NCI-H187 (cell line): ENCODE measurements around the gene CCDC33.

Experiments
- DNase-seq, 2 experiments: peaks; one replicate each; lab custom pipeline; 2025; lab: John Stamatoyannopoulos, UW

The CCDC33 gene

DNA sequence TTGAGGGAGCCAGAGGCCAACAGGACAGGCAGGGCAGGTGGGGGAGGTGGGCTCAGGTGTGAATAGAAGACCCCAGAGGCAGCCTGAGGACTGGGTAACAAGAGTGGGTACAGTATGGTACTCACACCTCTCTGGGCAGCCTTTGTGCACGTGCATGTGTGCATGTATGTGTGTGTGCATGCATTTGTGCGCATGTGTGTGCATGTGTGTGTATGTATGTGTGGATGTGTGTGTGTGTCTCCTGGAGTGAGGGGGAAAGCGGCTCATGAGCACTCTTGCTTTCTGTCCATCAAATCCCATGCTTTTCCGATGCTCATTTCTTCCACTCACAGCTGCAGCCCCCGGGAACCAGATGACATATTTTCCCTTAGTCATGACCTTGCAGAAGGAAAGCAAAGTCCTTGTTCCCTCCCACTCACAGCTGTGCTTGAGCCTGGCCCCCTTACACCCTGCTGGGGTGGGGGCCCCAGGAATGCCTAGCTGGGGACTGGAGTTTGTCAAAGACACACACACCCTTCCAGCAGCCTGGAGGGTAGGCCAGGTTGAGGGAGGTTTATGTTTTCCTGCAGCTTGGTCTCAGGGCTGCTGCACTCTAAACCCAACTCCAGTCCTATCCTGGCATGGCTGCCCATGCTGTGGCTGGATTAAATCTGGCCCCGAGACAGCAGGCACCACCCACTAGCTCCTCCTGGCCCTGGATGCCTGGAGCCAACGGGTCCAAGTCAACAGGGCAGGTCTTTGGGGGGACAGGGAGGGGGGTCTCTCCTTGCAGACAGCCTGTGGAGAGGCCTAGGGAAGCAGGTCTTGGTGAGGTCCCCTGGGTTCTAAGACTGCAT is 22.5 kb downstream of the CCDC33 start:
- no peak for DNase-seq

DNA sequence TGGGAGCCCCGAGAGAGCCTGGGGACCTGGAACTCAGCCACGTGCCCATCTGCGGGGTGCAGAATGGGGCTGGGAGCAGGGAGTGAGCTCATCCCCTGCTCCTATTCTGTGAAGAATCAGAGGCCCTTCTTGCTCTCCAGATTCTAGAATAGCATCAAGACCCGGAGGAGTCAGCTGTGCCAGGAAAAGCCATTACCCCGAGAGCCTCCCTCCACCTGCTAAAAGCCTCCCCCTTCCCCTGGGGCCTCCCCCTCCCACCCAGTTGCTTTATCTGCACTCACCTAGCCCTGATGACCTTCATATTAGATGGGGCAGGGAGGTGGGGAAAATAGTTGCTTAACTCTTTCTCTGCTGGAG is 23.1 kb downstream of the CCDC33 start:
- peak; percentile 30 to 70 for DNase-seq

DNA sequence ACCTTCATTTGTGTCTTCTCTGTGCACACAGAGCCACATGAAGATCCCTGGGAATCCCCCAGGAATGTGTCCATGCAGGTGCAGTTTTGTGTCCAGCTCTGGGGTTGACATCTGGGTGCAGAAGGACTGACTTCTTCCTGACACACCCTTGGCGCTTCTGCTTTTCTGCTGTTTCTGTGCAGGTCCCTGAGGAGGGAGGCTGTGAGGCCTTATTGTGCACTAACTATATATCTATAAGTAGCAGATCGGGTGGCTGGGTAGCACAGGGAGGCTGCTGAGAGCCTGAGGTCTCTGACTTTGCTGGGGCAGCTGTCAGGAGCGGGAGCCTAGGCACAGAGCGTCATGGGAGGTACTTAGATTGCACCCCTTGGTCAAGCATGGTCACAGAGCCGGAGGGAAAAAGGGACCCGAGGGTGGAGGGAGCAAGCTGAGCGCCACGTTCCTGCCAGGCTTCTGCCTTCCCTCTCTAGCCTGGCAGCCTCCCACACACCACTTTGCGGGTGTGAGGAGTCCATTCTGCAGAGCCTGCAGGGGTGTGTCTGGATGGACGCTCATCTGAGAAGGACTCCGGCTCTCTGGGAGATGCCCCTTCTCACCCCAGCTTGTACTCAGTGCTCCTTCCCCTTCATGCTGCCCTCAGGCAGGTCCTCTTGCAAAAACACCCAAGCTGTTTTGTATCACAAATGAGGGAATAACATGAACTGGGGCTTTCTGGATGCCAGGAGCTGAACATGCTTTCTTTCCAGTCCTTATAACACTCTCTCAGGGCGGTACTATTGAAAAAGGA is 23.9 kb downstream of the CCDC33 start:
- DNase-seq: no peak

DNA sequence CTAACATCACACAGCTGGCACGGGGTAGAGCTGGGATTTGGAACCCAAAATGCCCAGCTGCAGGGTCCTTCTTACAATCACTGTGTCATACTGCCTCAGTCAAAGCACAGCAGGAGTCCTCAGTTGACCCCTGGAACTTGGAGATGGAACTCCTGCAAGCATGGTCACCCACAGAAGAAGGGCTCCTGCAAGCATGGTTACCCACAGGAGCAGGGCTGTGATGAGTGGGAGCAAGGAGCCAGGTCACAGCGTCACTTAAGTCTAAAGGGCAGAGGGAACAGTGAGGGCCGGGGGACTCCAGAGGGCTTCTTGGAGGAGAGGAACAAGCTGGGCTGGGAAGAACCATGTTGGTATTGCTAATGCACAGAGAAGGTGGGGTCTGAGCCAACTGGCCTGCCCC is 24.9 kb downstream of the CCDC33 start:
- DNase-seq: no peak

DNA sequence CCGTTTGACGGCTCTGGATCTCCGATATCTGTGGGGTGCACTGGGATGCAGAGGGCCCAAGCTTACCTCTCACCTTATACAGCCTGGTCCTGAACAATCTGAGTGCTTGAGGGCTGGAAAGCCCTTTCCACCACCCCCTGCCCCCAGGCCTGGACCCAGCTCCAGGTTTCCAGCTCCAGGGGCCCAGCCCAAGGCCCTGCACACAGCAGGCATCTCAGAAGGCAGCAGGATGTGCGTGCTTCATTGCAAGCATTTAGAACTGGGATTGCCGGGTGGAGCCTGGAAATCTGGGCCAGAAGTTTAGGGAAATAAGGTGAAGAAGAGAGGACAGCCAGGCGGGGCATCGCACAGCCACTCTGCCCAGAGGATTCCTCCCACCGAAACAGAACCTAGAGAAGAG is 25.6 kb downstream of the CCDC33 start:
- DNase-seq: no peak

DNA sequence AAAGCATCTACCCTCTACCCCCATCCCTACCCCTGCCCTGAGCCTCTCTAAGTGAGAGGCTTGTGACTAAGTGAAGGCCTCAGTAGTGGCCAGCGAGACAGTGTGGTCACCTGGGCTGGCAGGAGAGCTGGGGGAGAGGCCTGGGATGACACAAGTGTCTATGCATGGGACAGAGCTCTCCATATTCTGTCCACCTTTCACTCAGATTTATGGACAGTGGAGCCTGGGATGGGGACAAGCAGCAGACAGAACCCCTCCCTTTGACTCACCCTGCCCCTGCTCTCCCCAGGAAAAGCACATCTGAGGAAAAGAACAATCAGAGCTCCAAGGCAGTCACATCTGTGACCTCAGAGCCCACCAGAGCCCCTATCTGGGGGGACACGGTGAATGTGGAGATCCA is 26.0 kb downstream of the CCDC33 start:
- no peak for DNase-seq

DNA sequence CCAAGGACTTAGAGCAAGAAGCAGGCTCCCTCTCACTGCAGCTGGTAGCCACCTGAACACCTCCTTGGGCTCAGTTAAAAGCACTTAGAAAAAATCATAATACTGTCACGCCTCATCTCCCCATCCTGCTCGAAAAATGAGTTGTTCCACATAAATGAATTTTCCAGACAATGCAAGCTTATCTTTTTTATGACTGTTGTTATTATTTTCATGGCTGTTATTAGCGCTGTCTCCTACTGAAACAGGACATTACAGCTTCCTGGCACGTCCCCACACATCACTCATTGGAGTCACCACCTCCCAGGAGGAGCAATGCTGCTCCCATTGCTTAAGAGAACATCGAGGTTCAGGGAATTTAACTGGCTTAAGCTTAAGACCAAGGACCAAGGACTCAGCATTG is 26.5 kb downstream of the CCDC33 start:
- DNase-seq: peak; percentile 46 to 82

DNA sequence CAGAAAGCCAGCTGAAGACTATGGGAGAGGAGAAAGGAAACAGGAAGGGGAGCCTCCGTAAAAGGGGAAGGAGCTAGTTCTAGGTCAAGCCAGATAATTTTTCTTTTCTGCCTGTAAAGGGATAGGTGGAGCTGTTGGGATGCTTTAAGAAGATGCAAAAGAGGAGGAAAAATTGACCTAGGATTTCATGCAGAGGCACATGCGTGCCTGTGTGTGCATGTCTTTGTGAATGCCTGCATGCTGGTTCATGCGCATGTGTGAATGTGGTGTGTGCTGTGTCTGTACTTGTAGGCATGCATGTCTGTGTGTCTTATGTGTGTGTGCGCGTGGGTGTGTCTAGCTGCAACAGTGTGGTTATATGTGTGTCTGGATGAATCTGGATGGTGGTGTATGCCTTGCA is 27.3 kb downstream of the CCDC33 start:
- no peak for DNase-seq

DNA sequence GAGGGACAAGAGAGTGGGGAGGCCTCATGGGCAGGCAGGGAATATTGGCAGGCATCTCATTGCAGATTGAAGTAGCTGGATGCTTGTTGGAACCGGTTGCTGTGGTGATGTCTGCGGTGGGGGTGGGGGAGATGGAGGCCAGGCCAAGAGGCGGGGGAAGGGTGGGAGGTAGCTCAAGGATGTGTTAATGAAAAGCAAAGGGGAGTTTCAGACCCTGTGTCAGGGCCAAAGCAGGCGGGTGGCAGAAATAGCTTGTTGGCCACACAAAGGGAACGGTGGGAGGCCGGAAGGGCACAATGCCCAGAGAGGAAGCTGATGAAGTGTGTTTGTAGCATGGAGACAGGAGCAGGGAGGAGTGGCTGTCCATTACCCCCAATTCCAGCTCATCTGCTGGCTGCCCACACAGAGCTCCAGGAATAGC is 28.0 kb downstream of the CCDC33 start:
- no peak for DNase-seq

DNA sequence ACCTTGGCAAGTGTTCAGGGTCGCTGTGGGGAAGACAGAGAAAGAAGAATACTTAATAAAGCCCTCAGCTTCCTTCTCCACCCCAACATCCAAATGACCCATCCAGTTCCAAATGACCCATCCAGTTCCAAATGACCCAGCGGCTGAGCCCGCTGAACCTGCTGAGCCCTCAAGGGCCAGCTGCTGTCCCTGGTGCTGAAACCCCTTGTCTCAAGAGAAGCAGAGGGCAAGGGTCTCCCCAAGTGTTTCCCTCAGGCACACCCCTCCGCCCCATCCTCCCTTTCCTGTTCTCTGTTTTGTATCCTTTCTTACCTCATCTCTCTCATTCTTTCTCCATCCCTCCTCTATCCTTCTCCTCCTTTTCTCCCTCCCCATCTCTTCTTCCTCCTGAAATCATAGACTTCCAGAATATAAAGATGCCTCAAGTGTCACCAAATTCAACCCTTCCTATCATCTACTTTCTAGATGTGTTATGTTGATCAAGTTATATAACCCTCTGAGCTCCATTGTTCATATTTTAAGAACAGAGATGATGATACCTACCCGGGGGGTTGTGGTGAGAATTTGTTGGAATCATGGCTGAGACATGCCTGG is 29.0 kb downstream of the CCDC33 start:
- no peak for DNase-seq

DNA sequence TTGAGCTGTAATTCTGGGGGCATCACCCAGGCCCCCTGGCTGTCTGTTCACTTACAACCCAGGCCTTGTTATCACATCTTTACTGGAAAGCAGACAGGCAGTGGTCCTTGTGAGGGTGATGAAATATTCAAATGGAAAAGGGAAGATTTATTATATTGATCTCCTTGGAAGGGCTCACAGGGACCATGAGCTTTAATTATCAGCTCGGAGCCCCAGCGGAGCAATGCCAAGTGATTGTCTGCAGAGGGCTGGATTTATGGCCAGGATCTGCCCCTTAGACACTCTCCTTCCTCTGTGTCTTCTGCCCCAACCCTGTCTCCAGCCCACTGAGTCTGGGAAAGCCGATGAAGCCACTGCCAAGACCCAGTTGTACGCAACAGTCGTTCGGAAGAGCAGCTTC is 31.9 kb downstream of the CCDC33 start:
- no peak for DNase-seq

DNA sequence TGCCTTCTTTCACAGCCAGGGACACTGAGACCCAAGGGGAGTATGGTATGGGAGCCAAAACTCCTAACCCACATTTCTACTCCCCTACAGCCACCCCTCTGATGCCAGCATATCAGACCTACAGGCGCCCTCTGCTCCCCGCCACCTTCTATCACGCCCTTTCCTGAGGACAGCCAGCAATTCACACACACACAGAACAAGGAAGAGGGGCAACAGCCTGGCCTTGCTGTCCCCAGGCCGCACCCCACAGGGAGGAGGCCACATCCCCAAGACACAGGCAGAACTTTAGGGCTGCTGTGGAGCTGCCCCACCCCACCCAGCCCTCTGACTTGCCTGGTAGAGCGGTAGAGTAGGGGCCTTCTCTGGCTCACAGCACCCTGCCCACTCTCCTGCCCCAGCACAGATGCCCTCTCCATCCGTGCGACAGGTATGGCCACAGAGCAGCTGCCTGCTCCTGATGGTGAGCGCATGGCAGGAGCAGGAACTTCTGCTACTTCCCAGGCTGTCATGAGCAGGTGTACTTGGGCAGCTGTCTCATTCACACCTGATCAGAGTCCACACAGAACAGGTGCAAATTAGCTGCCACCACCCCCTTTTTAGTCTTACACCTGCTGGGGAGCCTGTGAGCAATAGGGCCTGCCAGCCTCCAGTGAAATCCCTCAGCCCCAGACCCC is 33.4 kb downstream of the CCDC33 start:
- no peak for DNase-seq

DNA sequence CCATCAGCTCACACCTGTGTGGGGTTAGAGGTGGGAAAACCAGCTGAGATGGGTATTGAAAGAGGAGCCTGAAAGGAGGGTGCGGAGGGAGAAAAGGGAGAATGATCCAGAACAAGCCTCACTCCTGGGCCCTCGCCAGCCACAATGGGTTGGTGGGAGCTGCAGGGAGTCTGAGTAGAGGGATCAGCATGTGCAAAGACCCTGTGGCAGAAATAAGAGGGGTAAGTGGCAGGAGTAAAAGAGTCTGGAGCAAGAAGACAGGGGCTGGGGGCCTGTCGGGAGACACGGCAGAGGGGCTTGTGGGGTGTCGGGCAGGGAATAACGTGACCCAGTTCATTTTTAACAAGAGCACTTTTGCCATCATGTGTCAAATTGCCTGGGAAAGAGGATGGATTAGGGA is 34.0 kb downstream of the CCDC33 start:
- no peak for DNase-seq

DNA sequence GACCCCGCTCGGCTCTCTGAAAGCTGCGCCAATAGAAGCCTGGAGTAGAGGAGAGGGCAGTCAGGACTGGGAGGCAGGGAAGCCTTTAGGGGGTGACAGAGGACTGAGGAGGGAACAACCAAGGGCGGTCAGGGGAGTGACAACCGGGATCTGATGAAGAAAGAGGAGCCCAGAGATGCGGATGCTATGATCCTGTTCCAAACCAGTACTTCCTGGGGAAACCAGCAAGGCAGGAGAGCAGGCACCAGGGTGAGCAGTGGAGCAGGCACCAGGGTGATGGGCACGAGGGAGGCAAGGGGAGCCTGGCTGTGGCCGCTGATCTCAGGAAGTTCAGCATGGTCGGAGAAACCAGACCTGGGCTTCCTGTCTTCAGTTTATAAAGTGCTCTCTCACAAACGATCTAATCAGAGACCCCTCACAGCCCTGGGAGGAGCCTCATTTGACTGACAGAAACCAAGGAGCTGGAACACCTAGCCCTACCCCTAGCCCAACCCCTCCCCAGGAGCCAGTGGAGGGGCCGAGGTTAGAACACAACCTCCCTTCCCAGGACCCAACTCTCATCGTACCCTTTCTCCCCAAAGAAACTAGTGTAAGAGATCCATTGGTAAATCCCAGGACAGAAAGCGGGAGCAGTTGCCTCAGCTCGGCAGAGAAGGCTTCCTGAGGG is 34.9 kb downstream of the CCDC33 start:
- DNase-seq: no peak

DNA sequence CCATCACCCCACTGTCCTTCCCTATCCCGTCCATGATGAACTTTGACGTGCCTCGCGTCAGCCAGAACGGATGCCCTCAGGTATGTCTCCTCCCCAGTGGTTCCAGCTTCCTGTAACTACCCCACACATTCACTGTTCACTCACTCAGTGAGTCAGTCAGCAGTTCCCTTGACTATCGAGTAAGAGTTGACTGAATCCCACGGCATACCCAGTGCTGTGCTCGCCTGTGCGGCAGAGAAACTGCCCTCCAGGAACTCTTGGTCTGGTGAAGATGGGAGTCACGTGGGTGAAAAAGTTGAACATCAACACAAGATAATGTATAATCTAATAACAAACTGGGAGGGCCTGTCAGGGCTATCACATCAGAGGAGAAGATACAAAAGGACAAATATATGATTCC is 36.7 kb downstream of the CCDC33 start:
- DNase-seq: no peak

DNA sequence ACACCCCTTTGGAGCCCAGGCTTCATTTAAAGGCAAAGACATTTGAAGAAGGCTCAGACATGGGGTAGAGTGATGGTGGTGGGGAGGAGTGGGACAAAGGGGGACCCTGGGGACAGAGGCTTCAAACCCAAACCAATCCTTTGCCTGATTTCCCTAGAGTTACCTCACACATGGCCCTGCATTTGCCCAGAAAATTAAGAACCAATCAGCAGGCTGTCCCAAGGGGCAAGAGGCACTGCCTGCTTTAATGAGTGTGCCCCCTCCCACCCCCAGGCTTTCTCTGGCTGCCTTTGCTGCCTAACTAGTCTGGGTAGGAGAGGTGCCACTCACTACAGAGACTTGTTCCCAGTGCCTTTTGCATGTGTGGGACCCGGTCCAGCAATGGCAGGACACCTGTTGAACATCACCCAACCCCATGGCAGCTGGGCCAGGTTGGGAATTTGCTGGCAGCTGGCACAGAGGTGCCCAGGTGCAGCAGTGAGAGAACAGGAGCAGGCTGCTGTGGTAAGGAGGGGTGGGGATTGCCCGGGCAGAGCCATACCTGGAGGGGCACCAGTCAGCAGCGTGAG is 38.4 kb downstream of the CCDC33 start:
- no peak for DNase-seq

DNA sequence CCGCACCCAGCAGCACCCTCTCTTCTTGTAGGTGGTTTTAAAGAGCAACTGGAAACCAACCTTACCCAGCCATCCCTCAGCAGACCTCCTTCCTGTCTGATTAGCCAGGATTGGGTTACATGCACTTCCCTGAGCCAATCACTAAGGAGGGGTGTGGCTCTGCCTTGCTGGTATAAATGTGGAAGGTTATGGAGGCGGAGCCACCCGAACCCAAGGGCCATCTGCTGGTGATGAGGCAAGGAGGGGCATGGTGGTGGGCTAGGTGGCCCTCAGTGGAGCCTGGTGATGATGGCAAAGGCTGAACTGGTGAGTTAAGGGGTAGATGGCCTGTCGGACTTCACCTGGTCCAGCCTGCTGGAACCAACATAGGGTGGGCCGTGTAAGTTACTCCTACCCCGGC is 39.8 kb downstream of the CCDC33 start:
- DNase-seq: no peak

DNA sequence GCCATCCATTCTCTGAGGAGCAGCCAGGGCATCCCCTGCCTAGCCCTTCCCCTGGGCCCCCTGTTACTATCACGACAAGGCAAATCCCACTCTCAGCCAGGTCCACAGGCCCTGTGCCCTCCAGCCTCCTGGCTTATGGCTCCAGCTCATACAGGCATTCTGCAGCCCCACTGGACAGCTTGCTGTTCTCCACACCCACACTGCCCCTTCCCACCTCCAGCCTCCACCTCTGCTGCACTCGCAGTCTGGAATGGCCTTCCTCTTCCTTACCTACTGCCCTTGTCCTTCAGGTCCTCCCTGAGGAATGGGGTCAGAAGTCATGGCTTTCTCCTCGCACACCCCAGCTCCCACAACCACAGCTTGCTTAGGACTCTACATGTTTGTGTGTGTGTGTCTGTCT is 40.4 kb downstream of the CCDC33 start:
- no peak for DNase-seq

DNA sequence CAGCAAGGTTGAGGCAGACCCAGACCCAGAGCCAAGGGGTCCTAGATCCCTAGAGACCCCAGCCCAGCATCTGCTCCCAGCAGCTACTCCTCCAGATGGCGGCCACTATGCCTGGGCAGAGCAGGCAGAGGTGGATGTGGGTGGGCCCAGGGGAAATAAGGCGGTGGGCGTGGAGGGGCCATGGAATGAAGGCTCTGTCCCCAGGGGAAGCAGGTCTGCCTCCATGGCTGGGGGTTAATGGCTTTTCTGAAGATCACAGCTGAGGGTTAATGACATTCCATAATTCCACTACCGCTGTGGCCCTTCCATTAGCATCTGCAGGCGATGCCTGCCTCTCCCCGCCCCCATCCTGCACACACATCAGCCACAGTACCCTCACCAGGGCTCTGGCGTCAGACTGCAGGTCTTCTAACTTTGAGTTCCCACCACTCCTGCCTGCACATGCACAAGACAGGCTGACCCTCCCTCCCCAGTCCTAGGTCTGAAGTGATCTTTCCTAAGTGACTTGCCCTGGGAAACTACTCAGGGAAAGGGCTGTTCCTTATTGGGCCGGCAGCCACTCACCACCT is 41.2 kb downstream of the CCDC33 start:
- DNase-seq: no peak

DNA sequence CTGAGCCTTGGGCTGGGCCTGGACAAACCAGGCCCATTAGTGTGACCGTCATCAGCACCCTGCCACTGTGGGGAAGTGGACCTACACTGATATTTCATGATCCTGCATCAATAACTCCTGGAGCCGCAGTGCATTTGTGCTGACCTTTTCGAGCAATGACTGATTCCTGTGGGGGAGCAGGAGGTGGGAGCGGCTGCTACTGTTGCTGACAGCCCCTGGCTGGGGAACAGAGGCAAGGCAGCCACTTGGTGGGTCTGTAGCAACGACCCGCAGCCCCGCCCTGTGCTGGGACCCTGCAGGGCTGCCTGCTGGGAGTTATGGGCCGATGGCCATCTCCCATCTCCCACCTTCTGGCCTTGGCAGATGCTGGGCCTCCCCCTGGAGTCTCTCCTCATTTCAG is 42.1 kb downstream of the CCDC33 start:
- no peak for DNase-seq
